IPS-20b (cell line): ENCODE results near the gene JTB.
A peak's percentile ranks its signal among the peaks of the same experiment; 100 is the strongest.
"Not testable (repeated sequence)": the region's sequence is repeated elsewhere in the genome, so short reads cannot be mapped to it uniquely, and the experiment has no call there.

ENCODE experiments used
- H3K27ac ChIP-seq: one replicate; pipeline ENCODE4 v1.5.1; 2013; ENCODE audit warnings: low read length
- H3K27me3 ChIP-seq: 2 replicates; pipeline ENCODE4 v1.6.1; 2013; ENCODE audit warnings: mild to moderate bottlenecking, low read length, inconsistent platforms; ENCODE audit not compliant: insufficient read depth
- H3K36me3 ChIP-seq: 2 replicates; pipeline ENCODE4 v1.6.1; 2013; ENCODE audit warnings: low read depth, mild to moderate bottlenecking, inconsistent platforms, low read length, moderate library complexity; ENCODE audit not compliant: insufficient read depth
- H3K4me1 ChIP-seq: 2 replicates; pipeline ENCODE4 v1.6.1; 2013; ENCODE audit warnings: mild to moderate bottlenecking, control low read depth, inconsistent platforms, low read length, moderate library complexity; ENCODE audit not compliant: insufficient read depth
- H3K4me3 ChIP-seq: 2 replicates; pipeline ENCODE4 v1.5.1; 2013; ENCODE audit warnings: mild to moderate bottlenecking, low read length, inconsistent platforms
- H3K9ac ChIP-seq: 2 replicates; pipeline ENCODE4 v1.6.1; 2013; ENCODE audit warnings: low read depth, mild to moderate bottlenecking, inconsistent platforms, low read length, moderate library complexity
- H3K9me3 ChIP-seq: 2 replicates; pipeline ENCODE4 v1.6.1; 2013; ENCODE audit warnings: mild to moderate bottlenecking, low read depth, low read length, inconsistent platforms; ENCODE audit not compliant: insufficient read depth

The JTB gene

GRCh38 chr1:153991806-153992205 is 14.3 kb upstream of the JTB start:
- peak overlapping the region; percentile 82 for H3K4me3 ChIP-seq
- peaks cover 4% of the 10 kb centered on the region; the same call in 1 of the 2 replicates for H3K4me1 ChIP-seq
- no peaks in the 10 kb centered on the region for H3K9me3 ChIP-seq
- peak overlapping the region; percentile 98 for H3K9ac ChIP-seq
- H3K27ac ChIP-seq, result no peak overlapping the region
- H3K36me3 ChIP-seq, result peaks cover 48% of the 10 kb centered on the region
- H3K27me3 ChIP-seq, result no peaks in the 10 kb centered on the region

- H3K36me3 ChIP-seq, result peaks cover 48% of the 10 kb centered on the region
These were observed 13.7 kb upstream of the JTB start for GRCh38 chr1:153991151-153991630.

GRCh38 chr1:153990468-153991150 is 13.1 kb upstream of the JTB start, which contains the start of gene RPS27:
RPS27 (plus strand) TSS chr1:153990762; CDS start chr1:153990797, 35 bp downstream.
- Histone ChIP-seq H3K9me3 (no peaks in the 10 kb centered on the region), H3K4me1 (peaks cover 4% of the 10 kb centered on the region; the same call in 1 of the 2 replicates), H3K36me3 (peaks cover 46% of the 10 kb centered on the region), H3K4me3 (peak within 1 kb of the TSS; percentile 82), H3K27me3 (no peaks in the 10 kb centered on the region), H3K9ac (peak within 1 kb of the TSS; percentile 98), H3K27ac (peak within 1 kb of the TSS; percentile 92)

More at GRCh38 chr1:153991151-153991630, 13.7 kb upstream of the JTB start:
- peaks cover 4% of the 10 kb centered on the region; the same call in 1 of the 2 replicates for H3K4me1 ChIP-seq
- no peaks in the 10 kb centered on the region for H3K27me3 ChIP-seq
- peak overlapping the region; percentile 98 for H3K9ac ChIP-seq
- peak overlapping the region; percentile 82 for H3K4me3 ChIP-seq
- peak overlapping the region; percentile 92 for H3K27ac ChIP-seq
- H3K9me3 ChIP-seq, result no peaks in the 10 kb centered on the region

GRCh38 chr1:153987621-153988020 is 10.1 kb upstream of the JTB start:
- no peak overlapping the region for H3K9ac ChIP-seq
- H3K27ac ChIP-seq, result no peak overlapping the region
- no peak overlapping the region for H3K4me3 ChIP-seq

GRCh38 chr1:153985941-153986761 is 8.7 kb upstream of the JTB start, which contains the start of gene RAB13:
RAB13 (minus strand) TSS chr1:153986339; CDS start chr1:153986236, 103 bp downstream.
- H3K27ac ChIP-seq, result peak within 1 kb of the TSS; percentile 58
- H3K4me3 ChIP-seq, result peak within 1 kb of the TSS; percentile 79
- no peaks in the 10 kb centered on the region for H3K27me3 ChIP-seq
- H3K9me3 ChIP-seq, result no peaks in the 10 kb centered on the region
- peaks cover 35% of the 10 kb centered on the region for H3K36me3 ChIP-seq
- peaks cover 9% of the 10 kb centered on the region for H3K4me1 ChIP-seq
- peak within 1 kb of the TSS; percentile 84 for H3K9ac ChIP-seq

More at GRCh38 chr1:153987621-153988020, 10.1 kb upstream of the JTB start:
- Histone ChIP-seq H3K36me3 (peaks cover 37% of the 10 kb centered on the region), H3K27me3 (no peaks in the 10 kb centered on the region), H3K4me1 (peaks cover 13% of the 10 kb centered on the region), H3K9me3 (no peaks in the 10 kb centered on the region)

- Histone ChIP-seq H3K27ac (peak overlapping the region; percentile 58), H3K4me1 (peaks cover 9% of the 10 kb centered on the region), H3K36me3 (peaks cover 39% of the 10 kb centered on the region), H3K9me3 (no peaks in the 10 kb centered on the region), H3K9ac (peak overlapping the region; percentile 84), H3K27me3 (no peaks in the 10 kb centered on the region), H3K4me3 (peak overlapping the region; percentile 79)
These were observed 8.0 kb upstream of the JTB start for GRCh38 chr1:153985341-153985912.

- Histone ChIP-seq H3K27ac (no peak overlapping the region), H3K27me3 (no peaks in the 10 kb centered on the region), H3K9ac (peak overlapping the region; percentile 84; the same call in 1 of the 2 replicates), H3K4me3 (peak overlapping the region; percentile 79), H3K9me3 (no peaks in the 10 kb centered on the region), H3K36me3 (peaks cover 40% of the 10 kb centered on the region), H3K4me1 (peaks cover 9% of the 10 kb centered on the region)
These were observed 6.8 kb upstream of the JTB start for GRCh38 chr1:153984123-153984894.

- H3K4me1 ChIP-seq, H3K27me3 ChIP-seq, H3K9ac ChIP-seq, H3K4me3 ChIP-seq, H3K27ac ChIP-seq, H3K9me3 ChIP-seq: not testable (repeated sequence)
- H3K36me3 ChIP-seq, result peaks cover 48% of the 10 kb centered on the region
These were observed 4.3 kb upstream of the JTB start for GRCh38 chr1:153981735-153982134.

GRCh38 chr1:153979091-153979490 is 1.6 kb upstream of the JTB start:
- H3K9ac ChIP-seq, H3K27ac ChIP-seq: not testable (repeated sequence)
- peaks cover 59% of the 10 kb centered on the region for H3K36me3 ChIP-seq

GRCh38 chr1:153978274-153978909 is 918 bp upstream of the JTB start:
- H3K4me3 ChIP-seq, result peak overlapping the region; percentile 85
- H3K36me3 ChIP-seq, result peaks cover 59% of the 10 kb centered on the region
- peak overlapping the region; percentile 90; the same call in 1 of the 2 replicates for H3K9ac ChIP-seq
- H3K27me3 ChIP-seq, result no peaks in the 10 kb centered on the region
- H3K9me3 ChIP-seq, result no peaks in the 10 kb centered on the region
- no peaks in the 10 kb centered on the region; the same call in 1 of the 2 replicates for H3K4me1 ChIP-seq
- no peak overlapping the region for H3K27ac ChIP-seq

More at GRCh38 chr1:153979091-153979490, 1.6 kb upstream of the JTB start:
- not testable (repeated sequence) for H3K9me3 ChIP-seq, H3K4me3 ChIP-seq, H3K4me1 ChIP-seq, H3K27me3 ChIP-seq
